B cell (primary cell): ENCODE results near the gene LRRC43. TPM values are rescaled to one million over a fixed set of nuclear protein-coding genes. Genes with fewer than 3 reads are reported as not detected.
"Not testable (repeated sequence)": the region's sequence is repeated elsewhere in the genome, so short reads cannot be mapped to it uniquely, and the experiment has no call there.

Experiments used
- ATAC-seq: fragments of 200-7000 bp; cut with Tn5 transposase; one replicate; pipeline ENCODE4 v1.10.0; 2021; ENCODE audit warnings: low read depth, mild to moderate bottlenecking, moderate number of reproducible peaks, moderate library complexity
- CTCF ChIA-PET: fragments of 350-600 bp; sonication (Branson Sonifier 250); formaldehyde crosslinking; loops from one replicate; lab custom pipeline; 2021; ENCODE audit warnings: antibody characterized with exemption, inconsistent platforms; lab: Charles Lee
- POLR2A ChIA-PET: fragments of 350-600 bp; sonication (Branson Sonifier 250); formaldehyde crosslinking; loops from one replicate; lab custom pipeline; 2021; ENCODE audit warnings: antibody characterized with exemption; lab: Charles Lee
- DNase-seq: peaks from one replicate; pipeline ENCODE4 v3.0.0; 2013
- H2AFZ ChIP-seq: 2 replicates; pipeline ENCODE4 v1.6.1; 2012; ENCODE audit warnings: mild to moderate bottlenecking, low read depth, low read length; ENCODE audit not compliant: insufficient read depth, poor library complexity, severe bottlenecking
- H3K27ac ChIP-seq, 2 donors: 1 replicate in 1 of 2; 2 replicates in 1 of 2; pipeline ENCODE4 v1.5.1; 2012 to 2013; ENCODE audit warnings: low read length in 2 of 2, mild to moderate bottlenecking in 2 of 2, moderate library complexity in 1 of 2
- H3K27me3 ChIP-seq, 4 experiments: fragments of 200-600 bp in 1 of 4; sonication (generic) in 1 of 4; replicated peaks in 1 of 4; 1 replicate in 2 of 4; 2 replicates in 2 of 4; pipeline versions ENCODE4 v1.6.1 to v1.7.0; 2013 to 2016; ENCODE audit warnings: low read length in 3 of 4, mild to moderate bottlenecking in 2 of 4, mixed read lengths in 1 of 4, moderate library complexity in 1 of 4; ENCODE audit not compliant: insufficient read depth in 4 of 4, control insufficient read depth in 3 of 4; ENCODE audit errors: control extremely low read depth in 1 of 4
- H3K36me3 ChIP-seq, 2 experiments: replicated peaks in 1 of 2; 1 replicate in 1 of 2; 2 replicates in 1 of 2; pipeline versions ENCODE4 v1.6.1 to v1.7.1; 2013; ENCODE audit warnings: low read length in 1 of 2; ENCODE audit not compliant: insufficient read depth in 2 of 2, control insufficient read depth in 1 of 2; ENCODE audit errors: control extremely low read depth in 1 of 2, extremely low read depth in 1 of 2
- H3K4me1 ChIP-seq, 2 donors: fragments of 200-600 bp in 1 of 2; sonication (generic) in 1 of 2; 1 replicate in 1 of 2; 2 replicates in 1 of 2; pipeline versions ENCODE4 v1.5.1 to v1.6.1; 2013 to 2017; ENCODE audit warnings: low read length in 2 of 2; ENCODE audit not compliant: control insufficient read depth in 2 of 2, insufficient read depth in 2 of 2
- H3K4me2 ChIP-seq: replicated peaks from 2 replicates; pipeline ENCODE3; 2012; ENCODE audit warnings: mild to moderate bottlenecking, low read depth, low read length; ENCODE audit not compliant: poor library complexity, severe bottlenecking
- H3K4me3 ChIP-seq, 5 experiments: fragments of 200-600 bp in 1 of 5; sonication (generic) in 1 of 5; 1 replicate in 3 of 5; 2 replicates in 2 of 5; pipeline versions ENCODE4 v1.5.1 to v1.7.0; 2011 to 2016; ENCODE audit warnings: low read length in 4 of 5, mild to moderate bottlenecking in 4 of 5, low read depth in 2 of 5, control low read depth in 1 of 5, moderate library complexity in 1 of 5; ENCODE audit not compliant: insufficient read depth in 1 of 5; ENCODE audit errors: control extremely low read depth in 1 of 5, extremely low read depth in 1 of 5
- H3K79me2 ChIP-seq: fragments of 200-600 bp; sonication (generic); one replicate; pipeline ENCODE4 v1.6.0; 2016; ENCODE audit warnings: low read length; ENCODE audit not compliant: control insufficient read depth, insufficient read depth
- H3K9ac ChIP-seq: fragments of 200-600 bp; sonication (generic); 2 replicates; pipeline ENCODE4 v1.6.1; 2017; ENCODE audit warnings: mild to moderate bottlenecking, low read length, moderate library complexity
- H3K9me3 ChIP-seq, 3 donors: one replicate each; pipeline versions ENCODE4 v1.6.1 to v1.7.1; 2013; ENCODE audit warnings: low read length in 2 of 3; ENCODE audit not compliant: control insufficient read depth in 2 of 3, insufficient read depth in 1 of 3; ENCODE audit errors: control extremely low read depth in 1 of 3
- H4K20me1 ChIP-seq: 2 replicates; pipeline ENCODE4 v1.6.0; 2012; ENCODE audit warnings: mild to moderate bottlenecking, low read length; ENCODE audit not compliant: insufficient read depth, control insufficient read depth, poor library complexity, severe bottlenecking
- H3K27ac Mint-ChIP-seq: one replicate; pipeline ENCODE4 v1.8.0; 2021; ENCODE audit warnings: mixed read lengths
- H3K27me3 Mint-ChIP-seq: one replicate; pipeline ENCODE4 v1.8.0; 2021; ENCODE audit warnings: mixed read lengths
- H3K4me1 Mint-ChIP-seq: one replicate; pipeline ENCODE4 v1.8.0; 2021; ENCODE audit warnings: mixed read lengths
- H3K4me3 Mint-ChIP-seq: one replicate; pipeline ENCODE4 v1.8.0; 2021; ENCODE audit warnings: mixed read lengths
- H3K9me3 Mint-ChIP-seq: one replicate; pipeline ENCODE4 v1.8.0; 2022; ENCODE audit warnings: mixed read lengths; ENCODE audit not compliant: insufficient read depth
- EZH2 ChIP-seq: IDR thresholded peaks from 2 replicates; pipeline ENCODE4 v1.6.1; 2012; ENCODE audit warnings: borderline replicate concordance, low read depth, mild to moderate bottlenecking, moderate library complexity, low read length; ENCODE audit not compliant: insufficient read depth, poor library complexity, severe bottlenecking
- WGBS: methylation state at CpG from one replicate; pipeline ENCODE4 v1.1.5; 2013; ENCODE audit warnings: missing lambda C conversion rate; ENCODE audit not compliant: insufficient coverage; 5-methylcytosine and 5-hydroxymethylcytosine counted together
- intact Hi-C: fragments of 100-400 bp; cut with micrococcal nuclease; formaldehyde crosslinking; loops from one replicate; pipeline ENCODE4 v1.10.0; 2022
- polyA plus RNA-seq: library from polyadenylated mRNA; depleted of rRNA; stranded (reverse); fragments of >200 nt; gene quantifications from 2 replicates; pipeline ENCODE4 v1.2.3, GENCODE V29; 2012
- total RNA-seq, 2 donors: library from RNA; stranded (reverse); fragments of 120-200 nt in 1 of 2; gene quantifications; 1 replicate in 1 of 2; 2 replicates in 1 of 2; pipeline versions ENCODE4 v1.2.3 to v1.2.4, GENCODE V29; 2013 to 2022

The LRRC43 gene
- total and polyA plus RNA-seq, 2 donors (not counting 1 experiment from before 2014, with no cell fraction given), result not detected

DNA sequence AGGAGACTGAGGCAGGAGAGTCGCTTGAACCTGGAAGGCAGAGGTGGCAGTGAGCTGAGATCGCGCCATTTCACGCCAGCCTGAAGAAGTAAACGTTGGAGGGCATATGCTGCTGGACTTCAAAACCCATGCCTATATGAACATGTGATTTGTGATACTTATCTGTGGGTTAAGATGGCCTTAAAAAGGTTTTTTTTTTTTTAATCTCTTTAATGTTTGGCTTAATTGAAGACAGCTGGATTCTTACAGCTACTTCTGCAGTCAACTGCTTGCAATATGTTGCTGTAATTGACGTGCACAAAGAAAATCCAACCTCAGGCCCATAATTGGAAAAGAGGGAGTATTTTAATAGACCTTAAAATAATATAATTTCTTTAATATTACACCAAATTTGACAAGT is 19.1 kb downstream of the LRRC43 start:
- Histone ChIP-seq H3K9me3 (peaks cover 0 to 13% (median 0%) of the 10 kb centered on the region in 3 donors), H3K4me2 (no peak overlapping the region), H3K27me3 (peaks cover 0 to 49% (median 26%) of the 10 kb centered on the region in 4 experiments), H3K79me2 (no peaks in the 10 kb centered on the region), H3K4me1 (peaks cover 13 to 14% of the 10 kb centered on the region in 2 donors), H2AFZ (no peak overlapping the region), H3K9ac (no peak overlapping the region), H3K27ac (no peak overlapping the region), H3K4me3 (no peak overlapping the region), H3K36me3 (peaks cover 0 to 5% of the 10 kb centered on the region in 2 experiments), H4K20me1 (no peaks in the 10 kb centered on the region)
- WGBS, result 93% methylated on average over 3 of the region's 6 CpGs
- no peak for TF ChIP-seq EZH2
- Mint-ChIP-seq H3K27me3 (peaks cover 32% of the 10 kb centered on the region), H3K9me3 (no peaks in the 10 kb centered on the region), H3K4me1 (peaks cover 12% of the 10 kb centered on the region), H3K27ac (no peak overlapping the region), H3K4me3 (no peak overlapping the region)
- intact Hi-C loops, result no loop called here
- DNase-seq (no peak), ATAC-seq (no peak)
- ChIA-PET POLR2A (no interaction called here), CTCF (interaction anchor here (2.1 kb wide), 1 partner anchor 11 kb away, joined by 5 read pairs; no protein-coding TSS in a partner anchor)

DNA sequence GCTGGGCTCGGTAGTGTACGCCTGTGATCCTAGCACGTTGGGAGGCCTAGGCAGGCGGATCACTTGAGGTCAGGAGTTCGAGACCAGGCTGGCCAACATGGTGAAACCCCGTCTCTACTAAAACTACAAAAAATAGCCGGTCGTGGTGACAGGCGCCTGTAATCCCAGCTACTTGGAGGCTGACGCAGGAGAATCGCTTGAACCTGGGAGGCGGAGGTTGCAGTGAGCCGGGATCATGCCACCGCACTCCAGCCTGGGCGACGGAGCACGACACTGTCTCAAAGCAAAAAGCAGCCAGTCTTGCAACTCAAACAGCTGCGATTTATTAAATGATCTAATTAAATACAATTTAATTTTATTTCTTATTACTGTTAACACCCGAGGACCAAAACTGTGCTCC is 19.9 kb downstream of the LRRC43 start:
- Histone ChIP-seq H3K4me1 (peaks cover 13 to 14% of the 10 kb centered on the region in 2 donors), H3K27me3 (peaks cover 0 to 49% (median 26%) of the 10 kb centered on the region in 4 experiments), H3K9me3 (peaks cover 0 to 13% (median 0%) of the 10 kb centered on the region in 3 donors), H3K4me2 (peak overlapping the region; percentile 95), H3K9ac (peak overlapping the region; percentile 63), H2AFZ (peak overlapping the region; percentile 72), H3K4me3 (peak overlapping the region; percentile 45 to 70 (median 54)), H3K36me3 (peaks cover 0 to 13% of the 10 kb centered on the region in 2 experiments)
- DNase-seq, ATAC-seq, H4K20me1 ChIP-seq, H3K27ac ChIP-seq, intact Hi-C loops, H3K79me2 ChIP-seq, H3K9me3 Mint-ChIP-seq: not testable (repeated sequence)
- 65% methylated on average over 14 of the region's 19 CpGs for WGBS
- ChIA-PET CTCF (interaction anchor here (0.7 to 2.1 kb wide), 2 partner anchors 12 to 81 kb away, joined by 3 to 5 read pairs; no protein-coding TSS in a partner anchor), POLR2A (interaction anchor here (1.2 kb wide), 1 partner anchor 9 kb away, joined by 4 read pairs; no protein-coding TSS in a partner anchor)
- peak overlapping the region; percentile 41 for H3K27ac Mint-ChIP-seq
- H3K4me3 Mint-ChIP-seq, result peak overlapping the region; percentile 86
- H3K27me3 Mint-ChIP-seq, result peaks cover 29% of the 10 kb centered on the region
- peaks cover 12% of the 10 kb centered on the region for H3K4me1 Mint-ChIP-seq
